Calu3 (cell line): ENCODE data around the gene SIPA1. TPM values are rescaled to one million over a fixed set of nuclear protein-coding genes. Genes with fewer than 3 reads are reported as not detected.

Experiments
- BruUV-seq: library from RNA; stranded (reverse); fragments of 400-500 nt; replicated peaks from 2 replicates; lab custom pipeline; 2021; lab: Mats Ljungman, UMichigan
- CTCF ChIA-PET: fragments of 300-600 bp; sonication (Branson Sonifier 250); formaldehyde crosslinking; loops from one replicate; lab custom pipeline; 2022; ENCODE audit warnings: antibody characterized with exemption; lab: Charles Lee
- DNase-seq: peaks from one replicate; pipeline ENCODE4 v3.0.0; 2022
- H3K27ac Mint-ChIP-seq: one replicate; pipeline ENCODE4 v1.8.0; 2022; ENCODE audit warnings: mixed read lengths; ENCODE audit not compliant: unreplicated experiment
- H3K27me3 Mint-ChIP-seq: one replicate; pipeline ENCODE4 v1.8.0; 2022; ENCODE audit warnings: mixed read lengths; ENCODE audit not compliant: unreplicated experiment
- H3K36me3 Mint-ChIP-seq: one replicate; pipeline ENCODE4 v1.8.0; 2022; ENCODE audit warnings: mild to moderate bottlenecking, moderate library complexity, mixed read lengths; ENCODE audit not compliant: insufficient read depth, unreplicated experiment
- H3K4me1 Mint-ChIP-seq: one replicate; pipeline ENCODE4 v1.8.0; 2022; ENCODE audit warnings: mild to moderate bottlenecking, low read depth, mixed read lengths; ENCODE audit not compliant: unreplicated experiment
- H3K4me3 Mint-ChIP-seq: one replicate; pipeline ENCODE4 v1.8.0; 2022; ENCODE audit warnings: mild to moderate bottlenecking, low read depth, moderate library complexity, mixed read lengths; ENCODE audit not compliant: unreplicated experiment
- H3K9me3 Mint-ChIP-seq: one replicate; pipeline ENCODE4 v1.8.0; 2022; ENCODE audit warnings: low read depth, mixed read lengths; ENCODE audit not compliant: unreplicated experiment
- intact Hi-C: fragments of 100-400 bp; cut with micrococcal nuclease; formaldehyde crosslinking; loops from one replicate; pipeline ENCODE4 v1.10.0; 2022; ENCODE audit not compliant: unreplicated experiment
- total RNA-seq: library from RNA; stranded (reverse); gene quantifications from 2 replicates; pipeline ENCODE4 v1.2.3, GENCODE V29; 2022
- TF ChIP-seq, protein P1 (sequence below): fragments of 200-600 bp; IDR thresholded peaks from one replicate; pipeline ENCODE4 v1.8.0; 2022; ENCODE audit warnings: antibody characterized with exemption; ENCODE audit not compliant: unreplicated experiment

SIPA1 gene
- total RNA-seq, 1 experiment from 2014 or later, result 41.3 TPM

GRCh38 chr11:65641297-65642013, 3.6 kb downstream of the SIPA1 start:
- H3K27ac Mint-ChIP-seq, result no peak overlapping the region
- no TSS peak for BruUV-seq

DNA sequence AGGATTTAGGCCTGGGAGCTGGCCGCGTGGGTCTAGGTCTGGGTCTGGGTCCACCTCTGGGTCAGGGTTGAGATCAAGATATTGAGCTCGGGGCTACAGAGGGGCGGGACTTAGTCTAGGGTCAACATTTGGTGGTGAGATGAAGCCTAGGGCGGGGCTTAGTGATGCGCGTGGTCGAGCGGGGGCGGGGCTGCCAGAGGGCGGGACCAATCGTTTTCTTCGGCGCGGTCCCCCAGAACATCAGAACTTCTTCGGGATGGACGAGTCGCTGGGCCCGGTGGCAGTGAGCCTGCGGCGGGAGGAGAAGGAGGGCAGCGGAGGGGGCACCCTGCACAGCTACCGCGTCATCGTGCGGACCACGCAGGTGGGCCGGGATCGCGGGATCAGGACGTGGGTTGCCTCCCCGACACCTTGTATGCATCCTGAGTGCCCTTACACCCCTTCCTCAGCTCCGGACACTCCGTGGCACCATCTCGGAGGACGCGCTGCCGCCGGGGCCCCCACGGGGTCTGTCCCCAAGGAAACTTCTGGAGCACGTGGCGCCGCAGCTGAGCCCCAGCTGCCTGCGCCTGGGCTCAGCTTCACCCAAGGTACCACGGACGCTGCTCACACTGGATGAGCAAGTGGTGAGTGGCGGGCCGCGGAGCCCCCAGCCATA, 4.2 kb downstream of the SIPA1 start:
- H3K9me3 Mint-ChIP-seq, result no peaks in the 10 kb centered on the region

More at GRCh38 chr11:65641297-65642013, 3.6 kb downstream of the SIPA1 start:
- Mint-ChIP-seq H3K27me3 (no peaks in the 10 kb centered on the region), H3K9me3 (no peaks in the 10 kb centered on the region), H3K4me3 (no peak overlapping the region), H3K36me3 (peaks cover 36% of the 10 kb centered on the region), H3K4me1 (peaks cover 39% of the 10 kb centered on the region)
- DNase-seq, result no peak
- CTCF ChIA-PET, result no interaction called here
- TF ChIP-seq, protein P1, sequence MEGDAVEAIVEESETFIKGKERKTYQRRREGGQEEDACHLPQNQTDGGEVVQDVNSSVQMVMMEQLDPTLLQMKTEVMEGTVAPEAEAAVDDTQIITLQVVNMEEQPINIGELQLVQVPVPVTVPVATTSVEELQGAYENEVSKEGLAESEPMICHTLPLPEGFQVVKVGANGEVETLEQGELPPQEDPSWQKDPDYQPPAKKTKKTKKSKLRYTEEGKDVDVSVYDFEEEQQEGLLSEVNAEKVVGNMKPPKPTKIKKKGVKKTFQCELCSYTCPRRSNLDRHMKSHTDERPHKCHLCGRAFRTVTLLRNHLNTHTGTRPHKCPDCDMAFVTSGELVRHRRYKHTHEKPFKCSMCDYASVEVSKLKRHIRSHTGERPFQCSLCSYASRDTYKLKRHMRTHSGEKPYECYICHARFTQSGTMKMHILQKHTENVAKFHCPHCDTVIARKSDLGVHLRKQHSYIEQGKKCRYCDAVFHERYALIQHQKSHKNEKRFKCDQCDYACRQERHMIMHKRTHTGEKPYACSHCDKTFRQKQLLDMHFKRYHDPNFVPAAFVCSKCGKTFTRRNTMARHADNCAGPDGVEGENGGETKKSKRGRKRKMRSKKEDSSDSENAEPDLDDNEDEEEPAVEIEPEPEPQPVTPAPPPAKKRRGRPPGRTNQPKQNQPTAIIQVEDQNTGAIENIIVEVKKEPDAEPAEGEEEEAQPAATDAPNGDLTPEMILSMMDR, result no peak
- intact Hi-C loops, result no loop called here

DNA sequence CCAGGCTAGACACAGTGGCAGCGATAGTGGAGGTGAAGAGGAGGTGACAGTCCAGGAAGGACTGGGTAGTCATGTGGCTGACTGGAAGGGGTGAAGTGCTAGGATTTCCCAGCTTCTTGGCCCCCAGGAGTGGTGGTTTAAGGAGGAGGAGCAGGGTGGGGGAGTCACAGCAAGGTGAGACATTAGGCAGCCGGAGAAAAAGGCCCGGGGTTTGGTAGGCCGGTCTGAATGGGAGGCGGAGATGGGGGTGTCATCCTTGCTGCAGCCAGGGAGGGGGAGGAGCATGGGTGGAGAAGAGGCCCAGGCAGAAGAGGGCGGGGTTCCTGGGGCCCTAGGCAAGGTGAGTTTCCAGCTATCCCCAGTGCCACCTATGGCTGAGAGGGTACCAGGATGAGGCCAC, 6.1 kb downstream of the SIPA1 start:
- Mint-ChIP-seq H3K27ac (peak overlapping the region; percentile 66), H3K9me3 (no peaks in the 10 kb centered on the region), H3K4me1 (peaks cover 23% of the 10 kb centered on the region), H3K36me3 (peaks cover 24% of the 10 kb centered on the region), H3K27me3 (no peaks in the 10 kb centered on the region), H3K4me3 (no peak overlapping the region)
- intact Hi-C loops, result no loop called here
- CTCF ChIA-PET, result no interaction called here
- no TSS peak for BruUV-seq
- TF ChIP-seq, protein P1, result no peak
- DNase-seq, result no peak

More for the DNA sequence above, 4.2 kb downstream of the SIPA1 start:
- Mint-ChIP-seq H3K27ac (no peak overlapping the region), H3K36me3 (peaks cover 33% of the 10 kb centered on the region), H3K4me1 (peaks cover 33% of the 10 kb centered on the region), H3K27me3 (no peaks in the 10 kb centered on the region), H3K4me3 (no peak overlapping the region)
- DNase-seq, result no peak
- TF ChIP-seq, protein P1, result no peak
- no TSS peak for BruUV-seq
- CTCF ChIA-PET, result no interaction called here
- intact Hi-C loops, result no loop called here

DNA sequence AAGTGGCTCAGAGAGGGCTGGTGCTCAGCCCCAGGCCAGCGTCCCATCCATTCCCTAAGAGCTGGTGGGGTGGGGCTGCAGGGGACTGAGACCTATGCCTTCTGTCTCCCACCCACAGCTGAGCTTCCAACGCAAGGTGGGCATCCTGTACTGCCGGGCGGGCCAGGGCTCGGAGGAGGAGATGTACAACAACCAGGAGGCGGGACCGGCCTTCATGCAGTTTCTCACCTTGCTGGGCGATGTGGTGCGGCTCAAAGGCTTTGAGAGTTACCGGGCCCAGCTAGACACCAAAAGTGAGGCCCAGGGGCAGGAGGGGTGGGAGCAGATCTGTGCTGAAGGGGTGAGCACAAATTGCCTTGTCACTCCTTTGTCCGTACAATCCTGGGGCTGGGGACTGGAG, 6.9 kb downstream of the SIPA1 start:
- Mint-ChIP-seq H3K27ac (no peak overlapping the region), H3K4me3 (no peak overlapping the region), H3K27me3 (no peaks in the 10 kb centered on the region), H3K9me3 (no peaks in the 10 kb centered on the region), H3K4me1 (peaks cover 20% of the 10 kb centered on the region), H3K36me3 (peaks cover 25% of the 10 kb centered on the region)
- BruUV-seq, result no TSS peak
- CTCF ChIA-PET, result no interaction called here
- DNase-seq, result no peak
- TF ChIP-seq, protein P1, result no peak
- intact Hi-C loops, result no loop called here
